Activated CD8-positive, alpha-beta memory T cell treated with anti-CD3 and anti-CD28 coated beads for 4 hours (primary cell): ENCODE data around the gene PRR9.

Source experiments
- DNase-seq, 2 donors: peaks; one replicate each; pipeline ENCODE4 v3.0.0-alpha.2; 2020; ENCODE audit warnings: low read depth in 2 of 2

PRR9 gene

GRCh38 chr1:153265457-153265856 is 48.1 kb downstream of the PRR9 start:
- DNase-seq = no peak
